Heart right ventricle (tissue), 16 donors: ENCODE data around the gene TNFRSF8. TPM values are rescaled to one million over a fixed set of nuclear protein-coding genes. Genes with fewer than 3 reads are reported as not detected.

Experiments
- ATAC-seq, 8 donors: fragments of 200-7000 bp; cut with Tn5 transposase; one replicate each; pipeline ENCODE4 v1.9.1; 2020; ENCODE audit warnings: mild to moderate bottlenecking in 8 of 8, moderate library complexity in 8 of 8, moderate number of reproducible peaks in 1 of 8
- DNase-seq, 2 donors: peaks; one replicate each; pipeline ENCODE4 v3.0.0-alpha.2; 2020
- H3K27ac ChIP-seq, 10 donors: fragments of 200-600 bp; sonication (generic) in 2 of 10; one replicate each; pipeline versions ENCODE4 v1.5.0 to v1.8.0; 2020 to 2022; ENCODE audit warnings: mild to moderate bottlenecking in 3 of 10
- H3K27me3 ChIP-seq, 7 donors: fragments of 200-600 bp; one replicate each; pipeline ENCODE4 v1.8.0; 2021 to 2022; ENCODE audit warnings: mild to moderate bottlenecking in 2 of 7
- H3K36me3 ChIP-seq, 9 donors: fragments of 200-600 bp; sonication (generic) in 1 of 9; one replicate each; pipeline versions ENCODE4 v1.5.0 to v1.8.0; 2020 to 2022; ENCODE audit warnings: mild to moderate bottlenecking in 2 of 9
- H3K4me1 ChIP-seq, 9 donors: fragments of 200-600 bp; sonication (generic) in 1 of 9; one replicate each; pipeline versions ENCODE4 v1.5.0 to v1.8.0; 2020 to 2022; ENCODE audit warnings: mild to moderate bottlenecking in 4 of 9
- H3K4me3 ChIP-seq, 10 donors: fragments of 200-600 bp; sonication (generic) in 2 of 10; one replicate each; pipeline versions ENCODE4 v1.5.0 to v1.8.0; 2020 to 2022; ENCODE audit warnings: mild to moderate bottlenecking in 7 of 10, moderate library complexity in 2 of 10
- H3K9me3 ChIP-seq, 11 donors: fragments of 200-600 bp in 10 of 11; sonication (generic) in 2 of 11; one replicate each; pipeline versions ENCODE4 v1.5.0 to v1.8.0; 2013 to 2022; ENCODE audit warnings: mild to moderate bottlenecking in 2 of 11, control low read depth in 1 of 11, moderate library complexity in 1 of 11
- WGBS, 2 donors: extraction: QIAGEN DNeasy Blood & Tissue Kit; methylation state at CpG; one replicate each; pipeline ENCODE4 v1.1.7; 2013; ENCODE audit warnings: inconsistent platforms in 1 of 2; 5-methylcytosine and 5-hydroxymethylcytosine counted together
- intact Hi-C, 10 donors: fragments of 100-400 bp; cut with DNase I; formaldehyde crosslinking; loops; one replicate each; pipeline versions ENCODE4 v1.11.1 to v1.14.2; 2022
- polyA plus RNA-seq, 2 donors: library from polyadenylated mRNA; stranded (reverse); fragments of 200-250 nt; gene quantifications; one replicate each; pipeline ENCODE4 v1.2.3, GENCODE V29; 2013
- total RNA-seq, 10 donors: library from RNA; stranded (reverse); fragmentation: NEBNext Ultra II Directional in 3 of 10; extraction: Animal tissue kit (Norgen Biotek cat#: 25700) in 3 of 10; gene quantifications; one replicate each; pipeline versions ENCODE4 v1.2.1 to v1.2.4, GENCODE V29; 2021 to 2023
- TF ChIP-seq, protein P1 (sequence below), 9 donors: fragments of 200-600 bp; sonication (generic) in 2 of 9; IDR thresholded peaks; one replicate each; pipeline versions ENCODE4 v1.5.0 to v1.8.0; 2021 to 2022; ENCODE audit warnings: antibody characterized with exemption in 9 of 9, mild to moderate bottlenecking in 5 of 9, moderate library complexity in 1 of 9
- donor health status: Arrhythmogenic right ventricular cardiomyopathy.
- donor health status: ischemic (EF 13 %, LVEDD 7.1; RV severe dilation, severe dysfunction).
- donor health status: healthy with polysubstance abuse.
- donor health status: DM: no; HTN: yes; CAD: no.
- donor health status: DM: no; HTN: no; CAD: no.
- donor health status: ischemic (EF 25% LVEDD 6.9; RV normal size, moderate dysfunction).
- donor health status: ischemic (EF 25% LVEDD 5.7; RV mildly dilated, moderate dysfunction).
- donor health status: healthy.
- donor health status: DM: yes; HTN: yes; CAD: no.
- donor health status: Ischemic cardiomyopathy.
- donor health status: ischemic (EF 35%, LVEDD 5.7; RV mildly dilated, moderate dysfunction).
- donor health status: nonischemic (EF 11% LVEDD 7.7; RV severe dilation, severe dysfunction).
- donor health status: DM: yes; HTN: yes; CAD: no.
- donor health status: PGD.
- donor health status: ischemic (EF 29% LVEDD 5.4; RV normal size, mild dysfunction).
- donor health status: nonischemic (EF 23%, LVEDD 6.1; RV moderate dilation, normal function).

The TNFRSF8 gene
- total and polyA plus RNA-seq, 12 donors = 0.21 to 2.4 (median 1.0) TPM

DNA sequence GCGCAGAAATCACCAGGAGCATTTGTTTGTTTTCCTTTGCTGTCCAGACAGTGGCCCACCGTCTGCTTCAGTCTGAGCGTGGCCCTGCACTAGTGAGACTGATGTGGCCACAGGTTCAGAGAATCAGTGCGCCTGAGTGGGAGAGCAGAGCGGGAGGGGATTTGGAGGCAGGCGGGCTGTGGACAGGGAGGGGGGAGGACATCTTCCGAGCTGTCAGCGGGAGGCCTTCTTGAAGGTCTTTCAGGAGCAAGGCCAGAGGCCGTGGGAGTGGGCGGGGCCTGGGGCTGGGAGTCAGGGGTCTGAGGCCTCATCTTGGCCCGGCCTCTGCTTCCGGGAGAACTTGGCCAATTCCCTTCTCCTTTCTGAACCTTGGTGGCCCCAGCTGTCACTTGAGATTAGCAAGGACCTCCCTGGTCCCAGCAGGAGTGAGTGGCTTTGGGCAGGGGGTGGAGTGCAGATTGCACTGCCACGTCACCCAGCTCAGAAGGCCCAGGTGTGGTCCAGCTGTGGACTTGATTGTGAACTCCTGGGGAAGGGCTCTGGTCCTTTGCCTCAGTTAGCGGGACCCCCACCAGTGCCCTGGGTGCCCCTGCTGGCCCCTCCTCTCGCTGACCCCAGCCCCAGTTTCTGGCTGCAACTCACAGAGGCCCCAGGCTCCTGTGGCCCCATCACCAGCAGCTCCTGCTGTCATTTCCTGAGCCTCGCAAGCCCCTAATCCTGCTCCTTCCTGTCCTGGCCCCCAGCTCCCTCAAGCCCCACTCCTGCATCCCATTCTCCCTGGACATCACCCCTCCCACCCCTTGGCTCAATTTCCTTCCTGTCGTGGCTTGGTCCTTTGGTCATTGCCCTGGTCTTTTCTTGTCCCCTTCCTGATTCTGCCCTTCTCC lies 112.1 kb downstream of the TNFRSF8 start:
- intact Hi-C loops = no loop called here
- Histone ChIP-seq H3K4me3 (peak overlapping the region in 3 of 10 donors; percentile 5 to 33 (median 8)), H3K36me3 (peaks cover 0 to 32% (median 0%) of the 10 kb centered on the region in 9 donors), H3K27me3 (peaks cover 0 to 5% (median 0%) of the 10 kb centered on the region in 7 donors), H3K4me1 (peaks cover 17 to 100% (median 93%) of the 10 kb centered on the region in 9 donors), H3K27ac (peak overlapping the region; percentile 58 to 99 (median 80)), H3K9me3 (no peaks in the 10 kb centered on the region)
- DNase-seq (peak; percentile 81 to 86), ATAC-seq (peak; percentile 26 to 66 (median 44))
- 48 to 53% methylated on average over 17 of the region's 17 CpGs for WGBS, 2 donors
- TF ChIP-seq, protein P1, sequence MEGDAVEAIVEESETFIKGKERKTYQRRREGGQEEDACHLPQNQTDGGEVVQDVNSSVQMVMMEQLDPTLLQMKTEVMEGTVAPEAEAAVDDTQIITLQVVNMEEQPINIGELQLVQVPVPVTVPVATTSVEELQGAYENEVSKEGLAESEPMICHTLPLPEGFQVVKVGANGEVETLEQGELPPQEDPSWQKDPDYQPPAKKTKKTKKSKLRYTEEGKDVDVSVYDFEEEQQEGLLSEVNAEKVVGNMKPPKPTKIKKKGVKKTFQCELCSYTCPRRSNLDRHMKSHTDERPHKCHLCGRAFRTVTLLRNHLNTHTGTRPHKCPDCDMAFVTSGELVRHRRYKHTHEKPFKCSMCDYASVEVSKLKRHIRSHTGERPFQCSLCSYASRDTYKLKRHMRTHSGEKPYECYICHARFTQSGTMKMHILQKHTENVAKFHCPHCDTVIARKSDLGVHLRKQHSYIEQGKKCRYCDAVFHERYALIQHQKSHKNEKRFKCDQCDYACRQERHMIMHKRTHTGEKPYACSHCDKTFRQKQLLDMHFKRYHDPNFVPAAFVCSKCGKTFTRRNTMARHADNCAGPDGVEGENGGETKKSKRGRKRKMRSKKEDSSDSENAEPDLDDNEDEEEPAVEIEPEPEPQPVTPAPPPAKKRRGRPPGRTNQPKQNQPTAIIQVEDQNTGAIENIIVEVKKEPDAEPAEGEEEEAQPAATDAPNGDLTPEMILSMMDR (IDR thresholded peaks at IDR 0.05) = no peak

- Histone ChIP-seq H3K27me3 (peaks cover 0 to 5% (median 0%) of the 10 kb centered on the region in 7 donors), H3K4me1 (peaks cover 17 to 100% (median 93%) of the 10 kb centered on the region in 9 donors), H3K4me3 (no peak overlapping the region), H3K9me3 (no peaks in the 10 kb centered on the region), H3K27ac (peak overlapping the region in 9 of 10 donors; percentile 48 to 99 (median 80)), H3K36me3 (peaks cover 0 to 33% (median 0%) of the 10 kb centered on the region in 9 donors)
- intact Hi-C loops = no loop called here
- 80 to 89% methylated on average over 6 of the region's 6 CpGs for WGBS, 2 donors
- ATAC-seq (no peak), DNase-seq (no peak)
- TF ChIP-seq, protein P1 (IDR thresholded peaks at IDR 0.05) = no peak
These were observed 113.4 kb downstream of the TNFRSF8 start for GRCh38 chr1:12176298-12177118.

GRCh38 chr1:12177156-12177998 lies 114.3 kb downstream of the TNFRSF8 start:
- ATAC-seq (no peak), DNase-seq (no peak)
- Histone ChIP-seq H3K27ac (peak overlapping the region in 9 of 10 donors; percentile 48 to 99 (median 78)), H3K27me3 (peaks cover 0 to 5% (median 0%) of the 10 kb centered on the region in 7 donors), H3K4me3 (peak overlapping the region in 2 of 10 donors; percentile 9 to 24), H3K36me3 (peaks cover 0 to 40% (median 0%) of the 10 kb centered on the region in 9 donors), H3K9me3 (no peaks in the 10 kb centered on the region), H3K4me1 (peaks cover 17 to 100% (median 94%) of the 10 kb centered on the region in 9 donors)
- TF ChIP-seq, protein P1 (IDR thresholded peaks at IDR 0.05) = no peak
- 78% methylated on average over 24 of the region's 24 CpGs for WGBS, 2 donors
- intact Hi-C loops = no loop called here
